Fibroblast of skin of back (primary cell): Measurements from ENCODE around the gene NOL7.

Experiments used
- DNase-seq: peaks from one replicate; pipeline ENCODE4 v3.0.0-alpha.2; 2013

NOL7 gene

DNA sequence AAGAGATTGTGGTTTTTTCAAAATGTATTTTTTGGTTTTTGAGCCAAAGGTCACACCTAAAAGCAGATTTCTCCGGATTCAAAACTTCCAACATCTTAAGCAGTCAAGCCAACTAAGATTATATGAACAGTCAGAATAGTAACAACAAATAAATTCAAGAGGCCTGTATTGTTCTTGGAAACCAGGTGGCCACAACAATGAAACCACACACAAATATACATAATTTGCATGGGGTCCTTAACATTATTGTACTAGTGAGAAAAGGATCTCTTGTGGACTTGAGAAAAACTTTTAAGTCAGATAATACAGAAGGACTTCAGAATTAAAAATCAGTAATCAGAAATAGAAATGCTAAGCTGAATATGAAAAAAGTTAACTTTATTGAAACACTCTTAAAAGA, 40.6 kb downstream of the NOL7 start:
- DNase-seq = no peak

DNA sequence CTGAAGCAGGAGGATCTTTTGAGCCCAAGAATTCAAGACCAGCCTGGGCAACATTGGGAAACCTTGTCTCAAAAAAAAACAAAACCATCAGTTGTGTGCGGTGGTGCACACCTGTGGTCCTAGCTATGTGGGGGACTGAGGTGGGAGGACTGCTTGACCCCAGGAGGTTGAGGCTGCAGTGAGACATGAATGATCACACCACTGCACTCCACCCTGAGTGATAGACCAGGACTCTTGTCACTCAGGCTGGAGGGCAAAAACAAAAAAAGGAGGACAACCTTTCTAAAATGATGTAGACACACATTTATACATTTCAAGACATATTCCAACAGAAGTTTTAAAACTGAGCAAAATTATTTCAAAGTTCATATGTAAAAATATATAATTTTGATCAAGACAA, 45.1 kb downstream of the NOL7 start:
- DNase-seq = no peak

DNA sequence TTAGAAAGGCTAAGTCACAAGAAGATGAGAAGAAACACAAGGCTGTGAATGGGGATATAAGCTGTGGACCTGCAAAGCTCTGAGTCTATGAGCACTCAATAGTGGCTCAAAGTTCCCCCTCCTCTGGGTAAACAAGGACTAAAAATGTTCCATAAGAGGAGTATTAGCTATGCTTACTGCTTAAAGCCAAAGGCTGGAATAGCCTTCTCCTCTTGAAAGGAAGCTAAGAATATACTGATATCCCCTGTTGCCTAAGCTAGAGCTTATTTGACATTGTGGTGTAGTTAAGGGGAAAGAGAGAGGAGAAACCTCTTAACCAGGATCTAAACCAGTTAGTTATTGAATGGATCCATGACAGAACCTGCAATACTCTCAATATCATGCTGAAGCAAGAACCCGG, 45.8 kb downstream of the NOL7 start:
- no peak for DNase-seq

DNA sequence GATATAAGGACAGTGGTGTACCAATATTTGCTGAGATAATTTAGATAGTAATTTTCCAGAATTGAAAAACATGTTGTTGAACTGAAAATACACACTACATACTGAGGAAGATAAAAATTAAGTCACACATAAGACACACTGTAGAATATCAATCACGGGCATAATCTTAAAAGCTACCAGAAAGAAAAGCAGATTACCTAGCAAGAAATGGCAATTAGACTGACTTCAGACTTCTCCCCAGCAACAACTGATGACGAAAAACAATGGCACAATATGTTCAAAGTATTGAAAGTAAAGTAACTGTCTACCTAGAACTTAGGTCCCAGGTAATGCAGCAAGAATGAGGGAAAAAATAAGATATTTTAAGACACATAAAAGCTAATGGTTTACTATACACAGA, 46.5 kb downstream of the NOL7 start:
- DNase-seq = no peak

DNA sequence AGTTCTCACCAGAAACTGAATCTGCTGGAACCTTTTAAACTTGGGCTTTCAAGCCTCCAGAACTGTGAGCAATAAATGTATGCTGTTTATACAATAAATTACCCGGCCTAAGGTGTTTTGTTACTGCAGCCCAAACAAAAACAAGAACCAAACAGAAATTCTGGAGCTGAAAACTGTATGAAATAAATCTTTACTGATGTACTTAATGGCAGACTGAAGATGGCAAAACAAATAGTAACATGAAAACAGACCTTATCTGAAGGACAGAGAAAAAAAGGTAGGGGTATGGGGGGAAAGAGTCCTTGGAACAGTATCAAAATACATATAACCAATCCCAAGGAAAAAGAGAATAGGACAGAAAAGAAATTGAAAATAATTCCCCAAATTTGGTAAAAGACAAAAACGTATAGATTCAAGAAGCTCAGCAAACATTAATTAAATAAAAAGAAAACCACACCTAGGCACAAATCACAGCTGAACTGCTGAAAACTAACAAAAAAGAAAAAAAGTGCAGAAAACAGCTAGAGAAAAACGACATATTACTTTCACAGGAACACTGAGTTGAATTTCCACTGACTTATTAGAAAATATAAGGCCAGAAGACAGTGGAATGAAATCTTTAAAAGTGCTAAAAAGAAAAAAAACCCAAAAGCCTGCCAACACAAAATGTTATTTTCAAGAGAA, 47.7 kb downstream of the NOL7 start:
- DNase-seq = no peak

DNA sequence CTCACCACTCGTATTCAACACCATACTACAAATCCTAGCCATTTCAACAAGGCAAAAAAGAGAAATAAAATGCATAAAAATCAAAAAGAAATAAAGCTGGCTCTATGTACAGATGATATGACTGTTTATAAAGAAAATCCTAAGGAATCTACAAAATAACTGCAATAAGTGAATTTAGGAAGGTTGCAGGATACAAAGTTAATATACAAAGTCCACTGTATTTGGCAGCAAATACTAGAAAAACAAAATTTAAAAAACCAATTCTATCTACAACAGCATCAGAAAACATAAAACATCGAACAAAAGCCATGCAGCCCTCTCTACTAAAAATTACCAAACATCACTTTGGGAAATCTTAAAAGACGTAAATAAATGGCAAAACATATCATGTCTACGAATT, 48.9 kb downstream of the NOL7 start:
- no peak for DNase-seq

DNA sequence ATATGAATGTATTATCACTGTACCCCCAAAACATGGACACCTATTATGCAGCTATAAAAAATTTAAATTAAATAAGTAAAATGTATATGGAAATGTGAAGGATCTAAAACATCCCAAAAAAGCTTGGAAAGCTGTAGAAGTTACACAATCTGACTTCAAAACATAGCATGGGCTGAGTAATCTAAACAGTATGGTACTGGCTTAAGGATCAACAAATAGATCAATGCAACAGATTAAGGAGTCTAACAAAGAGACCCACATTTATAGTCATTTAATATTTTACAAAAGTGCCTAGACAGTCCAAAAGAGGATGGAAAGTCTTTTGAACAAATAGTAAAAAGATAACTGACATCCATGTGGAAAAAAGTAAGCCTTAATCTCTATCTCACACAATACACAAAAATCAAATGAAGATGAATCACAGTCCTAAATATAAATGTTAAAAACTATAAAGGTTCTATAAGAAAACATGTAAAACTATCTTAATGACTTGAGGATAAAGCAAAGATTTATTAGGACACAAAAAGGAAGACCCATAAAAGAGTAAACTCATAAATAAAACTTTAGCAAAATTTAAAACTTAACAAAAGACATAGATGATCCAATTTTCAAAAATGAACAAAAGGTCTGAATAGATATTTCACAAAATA, 49.7 kb downstream of the NOL7 start:
- no peak for DNase-seq

DNA sequence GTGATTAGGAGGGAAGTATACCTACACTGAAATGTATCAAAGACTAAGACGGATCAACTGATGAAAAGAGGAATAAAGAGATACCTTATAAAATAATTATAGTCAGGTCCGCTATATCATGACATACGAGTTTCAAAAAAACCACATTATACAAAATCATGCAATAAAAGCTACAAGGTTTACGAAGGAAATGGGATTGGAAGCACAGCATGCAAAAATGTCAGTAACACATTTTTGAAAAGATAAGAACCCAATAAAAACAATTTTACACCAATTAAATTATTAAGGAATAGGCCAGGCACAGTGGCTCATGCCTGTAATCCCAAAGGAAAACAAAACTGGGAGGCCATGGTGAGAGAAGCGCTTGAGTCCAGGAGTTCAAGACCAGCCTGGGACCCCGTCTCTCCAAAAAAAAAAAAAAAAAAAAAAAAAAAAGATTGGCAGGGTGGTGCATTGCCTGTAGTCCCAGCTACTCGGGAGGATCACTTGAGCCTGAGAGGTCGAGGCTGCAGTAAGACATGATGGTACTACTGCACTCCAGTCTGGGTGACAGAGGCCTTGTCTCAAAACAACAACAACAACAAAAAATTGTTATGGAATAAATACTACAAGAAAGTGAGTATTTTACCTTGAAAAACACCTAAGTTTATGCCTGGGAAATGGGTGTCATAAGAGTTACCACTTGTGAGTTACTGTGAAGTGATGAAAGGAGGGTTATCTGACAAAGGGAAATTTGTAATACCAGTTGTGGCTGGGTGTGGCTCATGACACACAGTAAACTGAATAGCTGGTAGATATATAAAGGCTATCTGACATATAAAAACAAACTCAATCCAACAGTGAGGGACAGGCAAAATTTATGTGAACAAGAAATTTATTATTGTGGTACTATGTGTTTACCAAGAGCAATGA, 51.3 kb downstream of the NOL7 start:
- DNase-seq = no peak

DNA sequence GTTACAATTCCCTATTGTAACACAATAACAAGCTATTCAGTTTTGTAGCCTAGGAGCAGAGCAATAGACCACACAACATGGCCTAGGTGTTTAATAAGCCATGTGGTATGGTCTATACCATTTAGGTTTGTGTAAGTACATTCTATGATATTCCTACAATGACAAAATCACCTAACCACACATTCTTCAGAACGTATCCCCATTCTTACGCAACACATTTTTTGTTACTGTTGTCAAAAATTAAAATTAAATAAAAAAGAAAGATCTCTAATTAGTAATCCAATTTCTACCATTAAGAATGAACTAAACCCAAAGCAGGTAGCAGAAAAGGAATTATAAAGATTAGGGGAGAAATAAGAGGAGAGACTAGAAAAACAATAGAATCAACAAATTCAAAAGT, 52.5 kb downstream of the NOL7 start:
- DNase-seq = no peak

DNA sequence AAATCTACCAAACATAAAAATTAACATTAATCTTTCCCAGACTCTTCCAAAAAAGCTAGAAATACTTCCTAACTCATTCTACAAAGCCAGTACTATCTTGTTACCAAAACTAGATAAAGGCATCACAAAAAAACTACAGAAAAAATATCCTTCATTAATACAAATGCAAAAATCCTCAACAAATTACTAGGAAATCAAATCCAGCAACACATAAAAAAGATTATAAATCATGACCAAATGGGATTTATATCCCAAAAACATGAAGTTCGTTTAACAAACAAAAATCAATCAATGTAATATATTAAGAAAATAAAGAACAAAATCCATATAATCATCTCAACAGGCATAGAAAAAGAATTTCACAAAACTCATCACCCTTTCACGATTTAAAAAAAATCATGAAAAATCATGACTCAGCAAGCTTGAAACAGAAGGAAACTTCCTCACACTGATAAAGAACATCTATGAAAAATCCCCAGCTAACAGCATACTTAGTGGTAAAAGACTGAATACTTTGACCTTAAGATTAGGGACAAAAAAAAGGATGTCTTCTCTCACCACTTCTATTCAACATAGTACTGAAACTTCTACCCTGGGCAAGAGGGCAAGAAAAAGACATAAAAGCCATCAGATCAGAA, 53.3 kb downstream of the NOL7 start:
- peak; percentile 8 for DNase-seq

DNA sequence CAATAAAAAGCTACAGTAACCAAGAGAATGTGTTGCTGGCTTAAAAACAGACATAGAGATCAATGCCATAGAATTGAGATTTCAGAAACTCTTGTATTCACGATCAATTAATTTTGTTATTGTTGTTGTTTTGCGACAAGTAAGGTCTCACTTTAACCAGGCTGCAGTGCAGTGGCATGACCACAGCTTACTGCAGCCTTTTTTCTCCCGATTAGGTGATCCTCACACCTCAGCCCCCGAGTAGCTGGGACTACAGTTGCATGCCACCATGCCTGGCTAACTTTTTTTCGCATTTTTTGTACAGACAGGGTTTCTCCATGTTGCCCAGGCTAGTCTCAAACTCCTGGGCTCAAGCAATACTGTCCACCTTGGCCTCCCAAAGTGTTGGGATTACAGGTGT, 54.3 kb downstream of the NOL7 start:
- no peak for DNase-seq
